OCI-LY7 (cell line): ENCODE data around the gene XRN1.

ENCODE experiments used
- EZH2phosphoT487 ChIP-seq: fragments of 200-600 bp; sonication (generic); IDR thresholded peaks from 2 replicates; pipeline ENCODE4 v1.6.1; 2018; ENCODE audit warnings: low read depth, borderline replicate concordance, mild to moderate bottlenecking, mixed run types, antibody characterized with exemption, low read length, moderate library complexity, mixed read lengths
- TF ChIP-seq, protein P1 (sequence below): fragments of 200-600 bp; sonication (generic); conservative IDR thresholded peaks from 2 replicates; pipeline ENCODE4 v1.5.1; 2014; ENCODE audit warnings: mild to moderate bottlenecking, antibody characterized with exemption, low read length, moderate library complexity, mixed read lengths

DNA sequence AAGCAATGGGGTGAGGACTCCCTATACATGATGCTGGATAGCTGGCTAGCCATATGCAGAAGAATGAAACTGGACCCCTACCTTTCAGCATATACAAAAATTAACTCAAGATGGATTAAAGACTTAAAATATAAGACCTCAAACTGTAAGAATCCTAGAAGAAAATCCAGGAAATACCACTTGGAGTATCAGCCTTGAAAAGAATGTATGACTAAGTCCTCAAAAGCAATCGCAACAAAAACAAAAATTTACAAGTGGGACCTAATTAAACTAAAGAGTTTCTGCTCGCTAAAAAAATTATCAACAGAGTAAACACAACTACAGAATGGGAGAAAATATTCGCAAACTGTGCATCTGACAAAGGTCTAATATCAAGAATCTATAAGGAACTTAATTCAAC, 94.3 kb downstream of the XRN1 start:
- TF ChIP-seq, protein P1, sequence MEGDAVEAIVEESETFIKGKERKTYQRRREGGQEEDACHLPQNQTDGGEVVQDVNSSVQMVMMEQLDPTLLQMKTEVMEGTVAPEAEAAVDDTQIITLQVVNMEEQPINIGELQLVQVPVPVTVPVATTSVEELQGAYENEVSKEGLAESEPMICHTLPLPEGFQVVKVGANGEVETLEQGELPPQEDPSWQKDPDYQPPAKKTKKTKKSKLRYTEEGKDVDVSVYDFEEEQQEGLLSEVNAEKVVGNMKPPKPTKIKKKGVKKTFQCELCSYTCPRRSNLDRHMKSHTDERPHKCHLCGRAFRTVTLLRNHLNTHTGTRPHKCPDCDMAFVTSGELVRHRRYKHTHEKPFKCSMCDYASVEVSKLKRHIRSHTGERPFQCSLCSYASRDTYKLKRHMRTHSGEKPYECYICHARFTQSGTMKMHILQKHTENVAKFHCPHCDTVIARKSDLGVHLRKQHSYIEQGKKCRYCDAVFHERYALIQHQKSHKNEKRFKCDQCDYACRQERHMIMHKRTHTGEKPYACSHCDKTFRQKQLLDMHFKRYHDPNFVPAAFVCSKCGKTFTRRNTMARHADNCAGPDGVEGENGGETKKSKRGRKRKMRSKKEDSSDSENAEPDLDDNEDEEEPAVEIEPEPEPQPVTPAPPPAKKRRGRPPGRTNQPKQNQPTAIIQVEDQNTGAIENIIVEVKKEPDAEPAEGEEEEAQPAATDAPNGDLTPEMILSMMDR, result no peak
- TF ChIP-seq EZH2phosphoT487, result no peak
